Measurements from ENCODE around the gene TIMD4. TPM values are rescaled to one million over a fixed set of nuclear protein-coding genes. Genes with fewer than 3 reads are reported as not detected.
"Not testable (repeated sequence)": the region's sequence is repeated elsewhere in the genome, so short reads cannot be mapped to it uniquely, and the experiment has no call there.

Gene TIMD4
- total RNA-seq, 3 donors from 2014 or later: 0.72 to 4.1 (median 0.73) TPM

GRCh38 chr5:156936972-156937371, 26.1 kb downstream of the TIMD4 start:
- DNase-seq (no peak), ATAC-seq (no peak)
- no peak for TF ChIP-seq CTCF (IDR thresholded peaks at IDR 0.05)
- H3K4me3 ChIP-seq: no peak overlapping the region
- no peaks in the 10 kb centered on the region for H3K36me3 ChIP-seq (ENCODE audit: low read depth)
- intact Hi-C loops (cut with DNase I, micrococcal nuclease): no loop called here
- no peaks in the 10 kb centered on the region for H3K9me3 ChIP-seq
- H3K4me1 ChIP-seq (ENCODE audit: low read depth): no peaks in the 10 kb centered on the region

- intact Hi-C loops (cut with DNase I, micrococcal nuclease): no loop called here
- H3K4me1 ChIP-seq (ENCODE audit: low read depth): no peaks in the 10 kb centered on the region
- DNase-seq: peak in 2 of 3 donors; percentile 29 to 32
- TF ChIP-seq CTCF (IDR thresholded peaks at IDR 0.05): peak; percentile 20
- no peaks in the 10 kb centered on the region for H3K36me3 ChIP-seq (ENCODE audit: low read depth)
- no peaks in the 10 kb centered on the region for H3K9me3 ChIP-seq
- H3K4me3 ChIP-seq: no peak overlapping the region
- no peak for ATAC-seq
These were observed 28.4 kb downstream of the TIMD4 start for GRCh38 chr5:156934450-156935211.

- Histone ChIP-seq H3K36me3 (ENCODE audit: low read depth) (no peaks in the 10 kb centered on the region), H3K9me3 (no peaks in the 10 kb centered on the region), H3K4me1 (ENCODE audit: low read depth) (no peaks in the 10 kb centered on the region), H3K4me3 (no peak overlapping the region)
- DNase-seq (no peak), ATAC-seq (no peak)
- intact Hi-C loops (cut with DNase I, micrococcal nuclease): no loop called here
- TF ChIP-seq CTCF (IDR thresholded peaks at IDR 0.05): no peak
These were observed 33.6 kb downstream of the TIMD4 start for GRCh38 chr5:156929366-156929948.

GRCh38 chr5:156927545-156927944, 35.5 kb downstream of the TIMD4 start:
- intact Hi-C loops (cut with DNase I, micrococcal nuclease): no loop called here
- no peaks in the 10 kb centered on the region for H3K9me3 ChIP-seq
- H3K4me3 ChIP-seq: no peak overlapping the region
- no peak for ATAC-seq
- no peaks in the 10 kb centered on the region for H3K4me1 ChIP-seq (ENCODE audit: low read depth)
- no peak for DNase-seq
- no peaks in the 10 kb centered on the region for H3K36me3 ChIP-seq (ENCODE audit: low read depth)
- no peak for TF ChIP-seq CTCF (IDR thresholded peaks at IDR 0.05)

GRCh38 chr5:156925767-156926166, 37.3 kb downstream of the TIMD4 start:
- H3K4me3 ChIP-seq; intact Hi-C loops (cut with DNase I, micrococcal nuclease); DNase-seq; ATAC-seq; H3K36me3 ChIP-seq (ENCODE audit: low read depth); H3K4me1 ChIP-seq (ENCODE audit: low read depth); H3K9me3 ChIP-seq: not testable (repeated sequence)

- intact Hi-C loops (cut with DNase I, micrococcal nuclease): no loop called here
- no peak for DNase-seq
- no peak for ATAC-seq
- H3K9me3 ChIP-seq: no peaks in the 10 kb centered on the region
- no peak overlapping the region for H3K4me3 ChIP-seq
- H3K36me3 ChIP-seq (ENCODE audit: low read depth): no peaks in the 10 kb centered on the region
- H3K4me1 ChIP-seq (ENCODE audit: low read depth): no peaks in the 10 kb centered on the region
- TF ChIP-seq CTCF (IDR thresholded peaks at IDR 0.05): no peak
These were observed 40.7 kb downstream of the TIMD4 start for GRCh38 chr5:156922207-156922792.

Data from mucosa of descending colon (tissue), 3 donors.